ENCODE data around the gene NFILZ. TPM values are rescaled to one million over a fixed set of nuclear protein-coding genes. Genes with fewer than 3 reads are reported as not detected.

Gene NFILZ
- total and polyA plus RNA-seq, 10 donors, result not detected

GRCh38 chr19:8595651-8596050 is 34.8 kb upstream of the NFILZ start:
- no peak for TF ChIP-seq POLR2A (IDR thresholded peaks at IDR 0.05)
- TF ChIP-seq, protein P1, sequence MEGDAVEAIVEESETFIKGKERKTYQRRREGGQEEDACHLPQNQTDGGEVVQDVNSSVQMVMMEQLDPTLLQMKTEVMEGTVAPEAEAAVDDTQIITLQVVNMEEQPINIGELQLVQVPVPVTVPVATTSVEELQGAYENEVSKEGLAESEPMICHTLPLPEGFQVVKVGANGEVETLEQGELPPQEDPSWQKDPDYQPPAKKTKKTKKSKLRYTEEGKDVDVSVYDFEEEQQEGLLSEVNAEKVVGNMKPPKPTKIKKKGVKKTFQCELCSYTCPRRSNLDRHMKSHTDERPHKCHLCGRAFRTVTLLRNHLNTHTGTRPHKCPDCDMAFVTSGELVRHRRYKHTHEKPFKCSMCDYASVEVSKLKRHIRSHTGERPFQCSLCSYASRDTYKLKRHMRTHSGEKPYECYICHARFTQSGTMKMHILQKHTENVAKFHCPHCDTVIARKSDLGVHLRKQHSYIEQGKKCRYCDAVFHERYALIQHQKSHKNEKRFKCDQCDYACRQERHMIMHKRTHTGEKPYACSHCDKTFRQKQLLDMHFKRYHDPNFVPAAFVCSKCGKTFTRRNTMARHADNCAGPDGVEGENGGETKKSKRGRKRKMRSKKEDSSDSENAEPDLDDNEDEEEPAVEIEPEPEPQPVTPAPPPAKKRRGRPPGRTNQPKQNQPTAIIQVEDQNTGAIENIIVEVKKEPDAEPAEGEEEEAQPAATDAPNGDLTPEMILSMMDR (IDR thresholded peaks at IDR 0.05 in 8 of 11, conservative IDR thresholded peaks at IDR 0.05 in 3 of 11), result no peak
- TF ChIP-seq POLR2AphosphoS5 (IDR thresholded peaks at IDR 0.05), result no peak
- Histone ChIP-seq H3K36me3 (peaks cover 0 to 18% (median 6%) of the 10 kb centered on the region in 6 donors), H3K27ac (no peak overlapping the region), H3K4me1 (peaks cover 8 to 25% (median 20%) of the 10 kb centered on the region in 6 donors), H3K9me3 (peaks cover 0 to 21% (median 9%) of the 10 kb centered on the region in 8 donors), H3K4me3 (no peak overlapping the region), H3K27me3 (replicated peaks in 1 of 7) (peaks cover 0 to 50% (median 15%) of the 10 kb centered on the region in 7 donors)
- intact Hi-C loops (cut with DNase I; ENCODE audit: low total_unique reads), result no loop called here
- DNase-seq, result no peak
- 79 to 88% (median 81%) methylated on average over 10 to 15 of the region's 15 CpGs for WGBS, 5 donors

- Histone ChIP-seq H3K27me3 (replicated peaks in 1 of 7) (peaks cover 0 to 46% (median 15%) of the 10 kb centered on the region in 7 donors), H3K9me3 (peaks cover 0 to 21% (median 9%) of the 10 kb centered on the region in 8 donors), H3K27ac (no peak overlapping the region), H3K4me3 (no peak overlapping the region), H3K36me3 (peaks cover 0 to 23% (median 10%) of the 10 kb centered on the region in 6 donors), H3K4me1 (peaks cover 8 to 25% (median 20%) of the 10 kb centered on the region in 6 donors)
- intact Hi-C loops (cut with DNase I; ENCODE audit: low total_unique reads), result no loop called here
- WGBS, 5 donors, result 83 to 91% (median 85%) methylated on average over 19 to 23 of the region's 23 CpGs
- TF ChIP-seq POLR2AphosphoS5 (IDR thresholded peaks at IDR 0.05) (peak in 1 of 3 donors; percentile 19), POLR2A (IDR thresholded peaks at IDR 0.05) (no peak)
- TF ChIP-seq, protein P1 (IDR thresholded peaks at IDR 0.05 in 8 of 11, conservative IDR thresholded peaks at IDR 0.05 in 3 of 11), result no peak
- DNase-seq, result no peak
These were observed 34.3 kb upstream of the NFILZ start for GRCh38 chr19:8596168-8596567.

DNA sequence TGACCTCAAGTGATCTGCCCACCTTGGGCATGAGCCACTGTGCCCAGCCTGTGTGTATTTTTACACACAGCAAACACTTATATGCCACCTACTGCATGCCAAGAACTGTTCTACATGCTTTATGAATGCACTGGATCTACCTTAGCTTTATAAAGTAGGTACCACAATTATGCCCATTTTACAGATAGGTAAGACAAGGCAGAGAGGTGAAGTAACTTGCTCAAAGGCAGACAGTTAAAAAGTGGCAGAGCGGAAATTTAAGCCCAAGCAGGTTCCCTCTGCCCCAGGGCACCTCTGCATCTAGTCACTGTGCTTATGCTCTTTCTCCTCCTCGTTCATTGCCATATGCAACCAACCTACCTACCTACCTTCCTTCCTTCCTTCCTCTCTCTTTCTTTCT is 30.4 kb upstream of the NFILZ start:
- no peak for DNase-seq
- H3K9me3 ChIP-seq, result peaks cover 0 to 12% (median 7%) of the 10 kb centered on the region in 8 donors
- peaks cover 0 to 31% (median 11%) of the 10 kb centered on the region in 6 donors for H3K36me3 ChIP-seq
- no peak overlapping the region for H3K27ac ChIP-seq
- no peak overlapping the region for H3K4me3 ChIP-seq
- no peaks in the 10 kb centered on the region for H3K4me1 ChIP-seq
- peaks cover 0 to 15% (median 0%) of the 10 kb centered on the region in 7 donors for H3K27me3 ChIP-seq (replicated peaks in 1 of 7)
- TF ChIP-seq POLR2A (IDR thresholded peaks at IDR 0.05) (no peak), POLR2AphosphoS5 (IDR thresholded peaks at IDR 0.05) (no peak)
- TF ChIP-seq, protein P1 (IDR thresholded peaks at IDR 0.05 in 8 of 11, conservative IDR thresholded peaks at IDR 0.05 in 3 of 11), result no peak
- intact Hi-C loops (cut with DNase I; ENCODE audit: low total_unique reads), result no loop called here
- 84 to 96% (median 89%) methylated on average over 2 of the region's 2 CpGs for WGBS, 5 donors

DNA sequence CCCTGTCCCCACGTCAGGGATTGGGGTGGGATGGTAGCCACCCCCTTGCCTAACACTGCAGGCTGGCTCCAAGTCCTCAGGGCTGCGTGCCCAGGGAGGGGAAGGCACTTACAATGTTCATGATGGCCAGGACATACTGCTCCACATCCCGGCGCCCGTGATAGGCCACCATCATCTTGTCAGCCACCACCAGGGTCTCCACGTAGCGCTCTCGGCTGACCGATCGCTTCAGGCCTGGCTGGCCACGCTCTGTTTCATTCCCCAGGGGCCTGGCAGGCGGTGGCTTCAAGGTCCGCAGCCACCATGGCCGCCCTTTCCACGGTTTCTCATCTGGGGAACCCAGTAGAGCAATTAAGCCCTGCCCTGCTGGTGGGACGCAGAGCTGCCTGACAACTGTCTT is 29.6 kb upstream of the NFILZ start:
- TF ChIP-seq POLR2AphosphoS5 (IDR thresholded peaks at IDR 0.05) (no peak), POLR2A (IDR thresholded peaks at IDR 0.05) (no peak)
- TF ChIP-seq, protein P1 (IDR thresholded peaks at IDR 0.05 in 8 of 11, conservative IDR thresholded peaks at IDR 0.05 in 3 of 11), result no peak
- Histone ChIP-seq H3K4me1 (no peaks in the 10 kb centered on the region), H3K9me3 (peaks cover 0 to 16% (median 9%) of the 10 kb centered on the region in 8 donors), H3K36me3 (peaks cover 0 to 32% (median 13%) of the 10 kb centered on the region in 6 donors), H3K27me3 (replicated peaks in 1 of 7) (peaks cover 0 to 13% (median 0%) of the 10 kb centered on the region in 7 donors), H3K4me3 (no peak overlapping the region), H3K27ac (no peak overlapping the region)
- intact Hi-C loops (cut with DNase I; ENCODE audit: low total_unique reads), result no loop called here
- DNase-seq, result no peak
- 88 to 96% (median 94%) methylated on average over 13 to 16 of the region's 16 CpGs for WGBS, 5 donors
